Gastrocnemius medialis (tissue), 4 donors: ENCODE data around the gene SEC23IP. TPM values are rescaled to one million over a fixed set of nuclear protein-coding genes. Genes with fewer than 3 reads are reported as not detected.

ENCODE experiments used
- ATAC-seq, 2 donors: fragments of 150-250 bp; one replicate each; pipeline ENCODE4 v1.9.1; 2016
- DNase-seq, 2 donors: peaks; one replicate each; pipeline ENCODE4 v3.0.0-alpha.2; 2019
- H3K27ac ChIP-seq, 4 donors: fragments of 200-600 bp; sonication (generic); 1 replicate in 1 of 4; 2 replicates in 3 of 4; pipeline ENCODE4 v1.5.1; 2016 to 2018; ENCODE audit warnings: mild to moderate bottlenecking in 2 of 4, moderate library complexity in 1 of 4
- H3K27me3 ChIP-seq, 3 donors: fragments of 200-600 bp; sonication (generic) in 2 of 3; 1 replicate in 1 of 3; 2 replicates in 2 of 3; pipeline versions ENCODE4 v1.5.1 to v1.6.0; 2016 to 2019; ENCODE audit warnings: mild to moderate bottlenecking in 1 of 3, moderate library complexity in 1 of 3
- H3K36me3 ChIP-seq, 2 donors: fragments of 200-600 bp; sonication (generic) in 1 of 2; one replicate each; pipeline ENCODE4 v1.5.1; 2017 to 2018
- H3K4me1 ChIP-seq, 2 donors: fragments of 200-600 bp; sonication (generic) in 1 of 2; one replicate each; pipeline ENCODE4 v1.5.1; 2016 to 2017; ENCODE audit warnings: mild to moderate bottlenecking in 2 of 2
- H3K4me3 ChIP-seq, 4 donors: fragments of 200-600 bp; sonication (generic) in 3 of 4; 1 replicate in 1 of 4; 2 replicates in 3 of 4; pipeline ENCODE4 v1.5.1; 2016 to 2019; ENCODE audit warnings: mild to moderate bottlenecking in 2 of 4
- H3K9me3 ChIP-seq, 3 donors: fragments of 200-600 bp; sonication (generic) in 2 of 3; 1 replicate in 1 of 3; 2 replicates in 2 of 3; pipeline ENCODE4 v1.5.1; 2016 to 2019
- CTCF ChIP-seq, 5 experiments: fragments of 450-650 bp in 3 of 5; fragments of 200-600 bp in 2 of 5; sonication (generic) in 2 of 5; IDR thresholded peaks in 4 of 5; conservative IDR thresholded peaks in 1 of 5; 1 replicate in 4 of 5; 2 replicates in 1 of 5; pipeline ENCODE4 v1.5.1; 2016 to 2019; ENCODE audit warnings: antibody characterized with exemption in 5 of 5, mild to moderate bottlenecking in 3 of 5, moderate library complexity in 3 of 5
- POLR2A ChIP-seq, 2 donors: fragments of 450-650 bp; IDR thresholded peaks; one replicate each; pipeline ENCODE4 v1.6.1; 2017; ENCODE audit warnings: antibody characterized with exemption in 2 of 2, mild to moderate bottlenecking in 2 of 2, moderate library complexity in 2 of 2
- in situ Hi-C, 4 donors: fragments of 200-750 bp; cut with MboI; loops; one replicate each; pipeline versions ENCODE4 v1.15.0 to v1.8.0; 2017; ENCODE audit warnings: low sequenced_read_pairs in 4 of 4
- intact Hi-C: fragments of 100-400 bp; cut with DNase I; formaldehyde crosslinking; loops from one replicate; pipeline ENCODE4 v1.15.1; 2023; ENCODE audit warnings: low total_unique reads
- microRNA-seq, 2 donors: library from miRNA; unstranded; fragments of <30 nt; microRNA quantifications; one replicate each; pipeline ENCODE4, GENCODE V29; 2016; ENCODE audit warnings: borderline replicate concordance in 2 of 2
- total RNA-seq, 4 donors: library from RNA; depleted of rRNA; stranded (reverse); fragments of >200 nt; gene quantifications; one replicate each; pipeline versions ENCODE4 v1.1.0 to v1.2.3, GENCODE V29; 2016

The SEC23IP gene
- total RNA-seq, 4 donors from 2014 or later: 12.6 to 28.6 (median 21.6) TPM

- Histone ChIP-seq H3K4me1 (no peaks in the 10 kb centered on the region), H3K4me3 (no peak overlapping the region), H3K27ac (no peak overlapping the region), H3K27me3 (no peaks in the 10 kb centered on the region), H3K9me3 (no peaks in the 10 kb centered on the region), H3K36me3 (no peaks in the 10 kb centered on the region)
- in situ Hi-C loops (no loop called here), intact Hi-C loops (no loop called here)
- ATAC-seq: no peak
- no peak for DNase-seq
- no peak for TF ChIP-seq POLR2A (IDR thresholded peaks at IDR 0.05)
These were observed 89.3 kb downstream of the SEC23IP start for GRCh38 chr10:119981826-119982225.

GRCh38 chr10:119988333-119988732, 95.8 kb downstream of the SEC23IP start:
- in situ Hi-C loops: no loop called here
- no peaks in the 10 kb centered on the region for H3K27me3 ChIP-seq
- ATAC-seq: no peak

GRCh38 chr10:119989966-119990365, 97.4 kb downstream of the SEC23IP start:
- intact Hi-C loops (no loop called here), in situ Hi-C loops (no loop called here)
- H3K4me1 ChIP-seq: no peaks in the 10 kb centered on the region
- H3K4me3 ChIP-seq: no peak overlapping the region
- H3K27ac ChIP-seq: no peak overlapping the region
- H3K36me3 ChIP-seq: no peaks in the 10 kb centered on the region
- no peaks in the 10 kb centered on the region for H3K9me3 ChIP-seq
- ATAC-seq (no peak), DNase-seq (no peak)
- no peaks in the 10 kb centered on the region for H3K27me3 ChIP-seq
- TF ChIP-seq CTCF (IDR thresholded peaks at IDR 0.05 in 4 of 5, conservative IDR thresholded peaks at IDR 0.05 in 1 of 5): no peak
- no peak for TF ChIP-seq POLR2A (IDR thresholded peaks at IDR 0.05)

More at GRCh38 chr10:119988333-119988732, 95.8 kb downstream of the SEC23IP start:
- intact Hi-C loops: no loop called here
- DNase-seq: no peak
- H3K27ac ChIP-seq: no peak overlapping the region
- TF ChIP-seq POLR2A (IDR thresholded peaks at IDR 0.05): no peak
- no peak for TF ChIP-seq CTCF (IDR thresholded peaks at IDR 0.05 in 4 of 5, conservative IDR thresholded peaks at IDR 0.05 in 1 of 5)
- H3K9me3 ChIP-seq: no peaks in the 10 kb centered on the region
- no peak overlapping the region for H3K4me3 ChIP-seq
- no peaks in the 10 kb centered on the region for H3K36me3 ChIP-seq
- no peaks in the 10 kb centered on the region for H3K4me1 ChIP-seq

GRCh38 chr10:119991066-119991465, 98.5 kb downstream of the SEC23IP start:
- TF ChIP-seq CTCF (IDR thresholded peaks at IDR 0.05 in 4 of 5, conservative IDR thresholded peaks at IDR 0.05 in 1 of 5) (no peak), POLR2A (IDR thresholded peaks at IDR 0.05) (no peak)
- H3K27ac ChIP-seq: no peak overlapping the region
- ATAC-seq (no peak), DNase-seq (no peak)
- H3K4me3 ChIP-seq: no peak overlapping the region
- H3K36me3 ChIP-seq: no peaks in the 10 kb centered on the region
- H3K9me3 ChIP-seq: peaks cover 0 to 4% (median 0%) of the 10 kb centered on the region in 3 donors
- H3K4me1 ChIP-seq: no peaks in the 10 kb centered on the region
- intact Hi-C loops: no loop called here
- in situ Hi-C loops: no loop called here
- no peaks in the 10 kb centered on the region for H3K27me3 ChIP-seq

GRCh38 chr10:119991816-119992215, 99.3 kb downstream of the SEC23IP start:
- no peak for ATAC-seq
- no peak for DNase-seq
- Histone ChIP-seq H3K36me3 (no peaks in the 10 kb centered on the region), H3K4me1 (no peaks in the 10 kb centered on the region), H3K27me3 (no peaks in the 10 kb centered on the region), H3K4me3 (no peak overlapping the region), H3K27ac (no peak overlapping the region), H3K9me3 (peaks cover 0 to 4% (median 0%) of the 10 kb centered on the region in 3 donors)
- in situ Hi-C loops (no loop called here), intact Hi-C loops (no loop called here)
- TF ChIP-seq POLR2A (IDR thresholded peaks at IDR 0.05): no peak
- no peak for TF ChIP-seq CTCF (IDR thresholded peaks at IDR 0.05 in 4 of 5, conservative IDR thresholded peaks at IDR 0.05 in 1 of 5)

Small RNA genes within 50 kb of the gene (microRNA-seq; reads per million reads assigned to microRNA genes)
- 0 reads per million in 2 donors for gene MIR4682

Other genes with a start within 250 kb of the SEC23IP start
- 100 to 1,000 TPM; 337 to 626 (median 393) TPM for gene BAG3, start 241.3 kb upstream of the SEC23IP start, total RNA-seq
- gene INPP5F, start 166.7 kb upstream of the SEC23IP start, total RNA-seq: 10 to 100 TPM in 2 of 4 donors, 1 to 10 TPM in 2; 8.7 to 11.6 (median 10.5) TPM
- 10 to 100 TPM; 28.1 to 43.6 (median 33.2) TPM for gene MCMBP, start 19.9 kb upstream of the SEC23IP start, total RNA-seq